WTC11 (cell line): Measurements from ENCODE around the gene NDUFB10. TPM values are rescaled to one million over a fixed set of nuclear protein-coding genes. Genes with fewer than 3 reads are reported as not detected.
A peak's percentile ranks its signal among the peaks of the same experiment; 100 is the strongest.

Source experiments
- ATF6 ChIP-seq: sonication (generic); formaldehyde crosslinking; IDR thresholded peaks from 2 replicates; pipeline ENCODE4 v1.8.1; 2023; ENCODE audit warnings: mild to moderate bottlenecking, missing genetic modification reagents
- E2F4 ChIP-seq: sonication (generic); formaldehyde crosslinking; IDR thresholded peaks from 2 replicates; pipeline ENCODE4 v1.8.1; 2022; ENCODE audit warnings: low read depth, mild to moderate bottlenecking, moderate library complexity, missing genetic modification reagents, borderline replicate concordance
- E2F5 ChIP-seq: sonication (generic); formaldehyde crosslinking; IDR thresholded peaks from 2 replicates; pipeline ENCODE4 v1.8.1; 2022; ENCODE audit warnings: mild to moderate bottlenecking, moderate library complexity, missing genetic modification reagents
- FOXK1 ChIP-seq: sonication (generic); formaldehyde crosslinking; IDR thresholded peaks from 2 replicates; pipeline ENCODE4 v1.8.0; 2022; ENCODE audit warnings: mild to moderate bottlenecking, moderate library complexity, missing genetic modification reagents
- FOXP1 ChIP-seq: sonication (generic); formaldehyde crosslinking; IDR thresholded peaks from 2 replicates; pipeline ENCODE4 v1.8.0; 2022; ENCODE audit warnings: missing genetic modification reagents, mild to moderate bottlenecking, moderate library complexity, borderline replicate concordance
- FOXP4 ChIP-seq: sonication (generic); formaldehyde crosslinking; IDR thresholded peaks from 2 replicates; pipeline ENCODE4 v1.8.0; 2022; ENCODE audit warnings: mild to moderate bottlenecking, missing genetic modification reagents
- GTF2I ChIP-seq: fragments of 250-450 bp; sonication (Bioruptor Pico); conservative IDR thresholded peaks from 2 replicates; pipeline ENCODE4 v1.4.0; 2021; ENCODE audit warnings: mild to moderate bottlenecking
- JAZF1 ChIP-seq: fragments of 250-450 bp; sonication (Bioruptor Pico); IDR thresholded peaks from 2 replicates; pipeline ENCODE4 v1.9.0; 2021; ENCODE audit warnings: moderate library complexity, mild to moderate bottlenecking, inconsistent platforms
- MLX ChIP-seq: sonication (generic); formaldehyde crosslinking; IDR thresholded peaks from 2 replicates; pipeline ENCODE4 v1.8.1; 2023; ENCODE audit warnings: mild to moderate bottlenecking, missing genetic modification reagents, moderate library complexity
- NFYB ChIP-seq: sonication (generic); formaldehyde crosslinking; conservative IDR thresholded peaks from 2 replicates; pipeline ENCODE4 v1.8.0; 2022; ENCODE audit warnings: low read depth, missing genetic modification reagents
- NR2C2 ChIP-seq: sonication (generic); formaldehyde crosslinking; IDR thresholded peaks from 2 replicates; pipeline ENCODE4 v1.8.0; 2022; ENCODE audit warnings: mild to moderate bottlenecking, missing genetic modification reagents
- PREB ChIP-seq: sonication (generic); formaldehyde crosslinking; IDR thresholded peaks from 2 replicates; pipeline ENCODE4 v1.8.1; 2022; ENCODE audit warnings: mild to moderate bottlenecking, missing genetic modification reagents, moderate library complexity, borderline replicate concordance
- RORB ChIP-seq: fragments of 250-450 bp; sonication (Bioruptor Pico); IDR thresholded peaks from 2 replicates; pipeline ENCODE4 v1.9.0; 2021; ENCODE audit warnings: mild to moderate bottlenecking
- SOX15 ChIP-seq: fragments of 250-450 bp; sonication (Bioruptor Pico); IDR thresholded peaks from 2 replicates; pipeline ENCODE4 v1.9.0; 2021; ENCODE audit warnings: mild to moderate bottlenecking
- TP53 ChIP-seq: sonication (generic); formaldehyde crosslinking; IDR thresholded peaks from 2 replicates; pipeline ENCODE4 v1.8.1; 2023; ENCODE audit warnings: mild to moderate bottlenecking, missing genetic modification reagents
- USF1 ChIP-seq: sonication (generic); formaldehyde crosslinking; IDR thresholded peaks from 2 replicates; pipeline ENCODE4 v1.8.0; 2022; ENCODE audit warnings: mild to moderate bottlenecking, missing genetic modification reagents
- ZBTB21 ChIP-seq: sonication (generic); formaldehyde crosslinking; IDR thresholded peaks from 2 replicates; pipeline ENCODE4 v1.8.1; 2023; ENCODE audit warnings: mild to moderate bottlenecking, missing genetic modification reagents, borderline replicate concordance
- ZBTB43 ChIP-seq: sonication (generic); formaldehyde crosslinking; IDR thresholded peaks from 2 replicates; pipeline ENCODE4 v1.8.1; 2023; ENCODE audit warnings: mild to moderate bottlenecking, missing genetic modification reagents
- ZNF232 ChIP-seq: sonication (generic); formaldehyde crosslinking; IDR thresholded peaks from 2 replicates; pipeline ENCODE4 v1.8.0; 2022; ENCODE audit warnings: mild to moderate bottlenecking, missing genetic modification reagents
- ZNF281 ChIP-seq: sonication (generic); formaldehyde crosslinking; IDR thresholded peaks from 2 replicates; pipeline ENCODE4 v1.8.0; 2023; ENCODE audit warnings: mild to moderate bottlenecking, missing genetic modification reagents
- ZNF396 ChIP-seq: fragments of 250-450 bp; sonication (Bioruptor Pico); IDR thresholded peaks from 2 replicates; pipeline ENCODE4 v1.8.0; 2021; ENCODE audit warnings: mild to moderate bottlenecking, moderate library complexity, borderline replicate concordance
- ZNF425 ChIP-seq: fragments of 250-450 bp; sonication (Bioruptor Pico); conservative IDR thresholded peaks from 2 replicates; pipeline ENCODE4 v1.9.0; 2021; ENCODE audit warnings: mild to moderate bottlenecking
- total RNA-seq: library from RNA; stranded (reverse); gene quantifications from 3 replicates; pipeline ENCODE4 v1.2.3, GENCODE V29; 2021

Gene NDUFB10
- total RNA-seq, 1 experiment from 2014 or later, result 228 TPM

- TF ChIP-seq FOXK1 (CRISPR knock-in tag), result no peak
- TF ChIP-seq TP53, result no peak
- no peak for TF ChIP-seq NR2C2
- no peak; the same call in 1 of the 2 replicates for TF ChIP-seq NFYB
- no peak for TF ChIP-seq RORB
- TF ChIP-seq FOXP4 (CRISPR knock-in tag), result peak; percentile 62; the same call in 1 of the 2 replicates
- no peak for TF ChIP-seq ATF6 (CRISPR knock-in tag)
- no peak for TF ChIP-seq ZBTB43 (CRISPR knock-in tag)
- TF ChIP-seq USF1, result no peak
- no peak for TF ChIP-seq E2F5 (CRISPR knock-in tag)
- no peak for TF ChIP-seq JAZF1 (CRISPR knock-in tag)
- TF ChIP-seq FOXP1, result peak; percentile 90
- 0 out of 2 replicates have a peak, but pooled peaks have one; percentile 38 for TF ChIP-seq ZNF281 (CRISPR knock-in tag)
- TF ChIP-seq SOX15 (CRISPR knock-in tag), result no peak
- no peak for TF ChIP-seq ZBTB21 (CRISPR knock-in tag)
- TF ChIP-seq GTF2I (CRISPR knock-in tag), result no peak
- no peak for TF ChIP-seq ZNF425 (CRISPR knock-in tag)
- TF ChIP-seq E2F4 (CRISPR knock-in tag), result no peak
- no peak for TF ChIP-seq ZNF396 (CRISPR knock-in tag)
- no peak for TF ChIP-seq PREB (CRISPR knock-in tag)
- TF ChIP-seq MLX (CRISPR knock-in tag), result no peak
- no peak for TF ChIP-seq ZNF232 (CRISPR knock-in tag)
Measured at GRCh38 chr16:1980030-1980769, 20.9 kb downstream of the NDUFB10 start (continued).
